Glomerular visceral epithelial cell (primary cell): Measurements from ENCODE around the gene NAGPA.

ENCODE experiments used
- DNase-seq: peaks from one replicate; pipeline ENCODE4 v3.0.0-alpha.2; 2016; ENCODE audit errors: extremely low spot score

NAGPA gene

GRCh38 chr16:5003211-5003610 is 30.5 kb downstream of the NAGPA start:
- DNase-seq = no peak

- DNase-seq = no peak
These were observed 31.0 kb downstream of the NAGPA start for GRCh38 chr16:5002699-5003143.

- DNase-seq = no peak
These were observed 31.7 kb downstream of the NAGPA start for GRCh38 chr16:5001986-5002385.

- no peak for DNase-seq
These were observed 32.2 kb downstream of the NAGPA start for GRCh38 chr16:5001571-5001970.

- no peak for DNase-seq
These were observed 33.1 kb downstream of the NAGPA start for GRCh38 chr16:5000573-5001001.

GRCh38 chr16:4994719-4995434 is 38.9 kb downstream of the NAGPA start:
- no peak for DNase-seq

- no peak for DNase-seq
These were observed 42.0 kb downstream of the NAGPA start for GRCh38 chr16:4991754-4992153.

GRCh38 chr16:4990415-4990814 is 43.3 kb downstream of the NAGPA start:
- no peak for DNase-seq

GRCh38 chr16:4989391-4990006 is 44.2 kb downstream of the NAGPA start:
- no peak for DNase-seq

- DNase-seq = no peak
These were observed 45.1 kb downstream of the NAGPA start for GRCh38 chr16:4988647-4989046.

GRCh38 chr16:4987580-4988374 is 46.0 kb downstream of the NAGPA start:
- DNase-seq = no peak

GRCh38 chr16:4987250-4987579 is 46.5 kb downstream of the NAGPA start:
- DNase-seq = no peak

- DNase-seq = no peak
These were observed 49.4 kb downstream of the NAGPA start for GRCh38 chr16:4984174-4984990.

GRCh38 chr16:4982056-4982867 is 51.5 kb downstream of the NAGPA start:
- no peak for DNase-seq

GRCh38 chr16:4981473-4981872 is 52.3 kb downstream of the NAGPA start:
- no peak for DNase-seq

GRCh38 chr16:4980691-4981090 is 53.0 kb downstream of the NAGPA start:
- DNase-seq = no peak

GRCh38 chr16:4979736-4980660 is 53.7 kb downstream of the NAGPA start:
- no peak for DNase-seq

GRCh38 chr16:4979164-4979563 is 54.6 kb downstream of the NAGPA start:
- no peak for DNase-seq

GRCh38 chr16:4976611-4977145 is 57.1 kb downstream of the NAGPA start:
- no peak for DNase-seq

GRCh38 chr16:4976079-4976478 is 57.7 kb downstream of the NAGPA start:
- DNase-seq = no peak
